Measurements from ENCODE around the gene GUCA2B. TPM values are rescaled to one million over a fixed set of nuclear protein-coding genes. Genes with fewer than 3 reads are reported as not detected.

Gene GUCA2B
- total RNA-seq, 2 experiments from 2014 or later, result not detected

DNA sequence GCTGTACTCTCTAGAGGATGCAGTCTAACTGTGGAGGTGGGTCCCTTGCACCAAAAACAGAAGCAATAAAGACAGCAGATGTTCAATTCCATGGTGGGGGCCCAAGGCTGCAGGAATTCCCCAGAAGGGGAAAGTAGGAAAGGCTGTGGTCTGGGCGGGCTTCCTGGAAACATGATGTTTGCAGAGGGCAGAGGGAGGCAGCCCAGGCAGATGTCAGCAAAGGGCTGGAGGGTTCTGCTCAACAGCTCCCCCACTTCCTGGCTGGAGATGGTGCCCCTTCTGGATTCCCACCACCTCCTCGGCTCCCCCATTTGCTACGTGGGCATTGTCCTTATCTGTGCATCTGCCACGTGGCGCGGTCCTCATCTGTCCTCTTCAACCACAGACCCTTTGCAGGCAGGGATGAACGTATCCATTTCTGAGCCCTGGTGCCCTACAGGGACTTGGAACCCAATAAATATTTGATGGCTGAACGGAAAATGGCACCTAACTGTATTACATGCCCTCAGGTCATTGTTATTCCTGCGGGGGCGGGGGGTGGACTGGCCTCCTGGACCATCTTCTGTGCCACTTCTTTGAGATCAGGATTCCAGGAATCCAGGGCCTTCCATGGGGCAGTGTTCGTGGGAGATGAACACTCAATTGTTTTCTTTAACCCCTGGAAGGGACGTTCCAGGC, 8.4 kb upstream of the GUCA2B start:
- H3K27ac Mint-ChIP-seq, result no peak overlapping the region
- DNase-seq, result no peak
- intact Hi-C loops (cut with DNase I, micrococcal nuclease), result loop anchor here in 1 of 2 experiments (5.0 kb wide), 1 partner anchor 602 kb away; no protein-coding TSS in a partner anchor
- TF ChIP-seq, protein P1, sequence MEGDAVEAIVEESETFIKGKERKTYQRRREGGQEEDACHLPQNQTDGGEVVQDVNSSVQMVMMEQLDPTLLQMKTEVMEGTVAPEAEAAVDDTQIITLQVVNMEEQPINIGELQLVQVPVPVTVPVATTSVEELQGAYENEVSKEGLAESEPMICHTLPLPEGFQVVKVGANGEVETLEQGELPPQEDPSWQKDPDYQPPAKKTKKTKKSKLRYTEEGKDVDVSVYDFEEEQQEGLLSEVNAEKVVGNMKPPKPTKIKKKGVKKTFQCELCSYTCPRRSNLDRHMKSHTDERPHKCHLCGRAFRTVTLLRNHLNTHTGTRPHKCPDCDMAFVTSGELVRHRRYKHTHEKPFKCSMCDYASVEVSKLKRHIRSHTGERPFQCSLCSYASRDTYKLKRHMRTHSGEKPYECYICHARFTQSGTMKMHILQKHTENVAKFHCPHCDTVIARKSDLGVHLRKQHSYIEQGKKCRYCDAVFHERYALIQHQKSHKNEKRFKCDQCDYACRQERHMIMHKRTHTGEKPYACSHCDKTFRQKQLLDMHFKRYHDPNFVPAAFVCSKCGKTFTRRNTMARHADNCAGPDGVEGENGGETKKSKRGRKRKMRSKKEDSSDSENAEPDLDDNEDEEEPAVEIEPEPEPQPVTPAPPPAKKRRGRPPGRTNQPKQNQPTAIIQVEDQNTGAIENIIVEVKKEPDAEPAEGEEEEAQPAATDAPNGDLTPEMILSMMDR (IDR thresholded peaks at IDR 0.05), result no peak
- no peaks in the 10 kb centered on the region for H3K9me3 Mint-ChIP-seq
- no peak overlapping the region for H3K4me3 Mint-ChIP-seq
- no peak overlapping the region for H3K27ac ChIP-seq (ENCODE audit: low read depth in 1 of 2, low read length in 2 of 2)
- peaks cover 5% of the 10 kb centered on the region for H3K27me3 Mint-ChIP-seq
- ChIA-PET POLR2A (no interaction called here), CTCF (no interaction called here)
- peaks cover 13 to 16% of the 10 kb centered on the region in 2 experiments for H3K27me3 ChIP-seq (ENCODE audit: control insufficient read depth in 1 of 2, insufficient read depth in 2 of 2, low read length in 2 of 2)
- no peaks in the 10 kb centered on the region for H3K9me3 ChIP-seq (ENCODE audit: control insufficient read depth in 1 of 2, insufficient read depth in 1 of 2, low read length in 2 of 2)
- no peak for ATAC-seq (ENCODE audit: poor library complexity)
- no peaks in the 10 kb centered on the region for H3K36me3 Mint-ChIP-seq (ENCODE audit: low read depth)
- H3K36me3 ChIP-seq (ENCODE audit: insufficient read depth, low read length), result no peaks in the 10 kb centered on the region
- no peaks in the 10 kb centered on the region for H3K4me1 Mint-ChIP-seq (ENCODE audit: low read depth)
- H3K4me3 ChIP-seq (ENCODE audit: low read length), result no peak overlapping the region
- H3K4me1 ChIP-seq (ENCODE audit: insufficient read depth, low read length), result peaks cover 14% of the 10 kb centered on the region

DNA sequence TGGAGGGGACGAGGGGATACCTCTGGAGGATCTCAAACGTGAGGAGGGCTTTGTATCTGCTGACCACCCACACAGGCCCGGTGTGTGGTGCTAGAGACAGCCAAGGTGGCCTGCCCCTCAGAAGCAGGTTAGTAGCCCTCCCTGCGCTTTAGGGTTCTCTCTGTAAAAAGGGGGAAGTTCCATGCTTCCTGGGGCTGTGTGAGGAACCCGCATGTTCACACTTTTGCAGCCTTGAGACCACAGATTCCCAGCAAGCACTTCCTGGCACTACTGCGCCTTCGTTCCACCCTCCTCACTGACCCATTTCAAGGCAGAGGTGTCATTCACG, 7.9 kb upstream of the GUCA2B start:
- POLR2A ChIA-PET, result no interaction called here
- peaks cover 14% of the 10 kb centered on the region for H3K4me1 ChIP-seq (ENCODE audit: insufficient read depth, low read length)
- no peak for ATAC-seq (ENCODE audit: poor library complexity)

DNA sequence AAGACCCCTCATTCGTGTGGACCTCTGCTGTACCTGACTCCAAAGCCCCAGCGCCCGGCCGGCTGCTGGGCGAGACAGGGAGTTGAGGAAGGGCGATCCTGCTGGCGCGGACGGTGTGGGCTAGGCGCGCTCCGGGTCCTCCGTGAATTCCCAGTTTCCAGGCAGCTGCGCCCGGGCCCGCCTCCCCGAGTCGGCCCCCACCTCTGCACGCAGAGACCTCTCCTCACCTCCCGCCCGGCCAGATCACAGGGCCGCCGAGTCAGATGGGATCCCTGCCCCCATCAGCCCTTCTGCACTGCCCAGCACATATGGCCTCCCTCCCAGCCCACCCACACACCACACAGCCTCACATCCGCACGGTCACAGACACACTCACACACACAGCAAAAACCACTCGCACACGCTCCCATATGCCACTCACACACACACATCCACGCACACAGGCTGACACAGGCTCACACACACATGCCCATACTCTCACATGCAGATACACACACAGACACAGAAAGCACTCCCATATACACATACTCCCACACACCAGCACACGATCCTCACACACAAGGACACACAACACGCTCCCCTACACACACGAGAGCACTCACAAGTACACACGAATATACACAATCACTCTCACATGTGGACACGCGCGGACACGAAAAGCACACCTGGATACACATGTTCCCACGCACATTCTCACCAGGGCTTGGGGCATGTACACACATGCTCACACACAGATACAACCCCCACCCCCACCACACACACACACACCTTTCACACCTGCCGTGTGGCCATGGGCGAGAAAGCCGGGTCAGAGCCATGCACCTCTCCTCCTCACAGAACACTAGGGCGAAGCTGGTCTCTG, 7.2 kb upstream of the GUCA2B start:
- Mint-ChIP-seq H3K27me3 (peaks cover 5% of the 10 kb centered on the region), H3K4me1 (ENCODE audit: low read depth) (no peaks in the 10 kb centered on the region), H3K27ac (no peak overlapping the region), H3K4me3 (no peak overlapping the region), H3K9me3 (no peaks in the 10 kb centered on the region), H3K36me3 (ENCODE audit: low read depth) (no peaks in the 10 kb centered on the region)
- Histone ChIP-seq H3K9me3 (ENCODE audit: control insufficient read depth in 1 of 2, insufficient read depth in 1 of 2, low read length in 2 of 2) (no peaks in the 10 kb centered on the region), H3K27me3 (ENCODE audit: control insufficient read depth in 1 of 2, insufficient read depth in 2 of 2, low read length in 2 of 2) (peaks cover 13 to 16% of the 10 kb centered on the region in 2 experiments), H3K27ac (ENCODE audit: low read depth in 1 of 2, low read length in 2 of 2) (no peak overlapping the region), H3K36me3 (ENCODE audit: insufficient read depth, low read length) (no peaks in the 10 kb centered on the region), H3K4me3 (ENCODE audit: low read length) (no peak overlapping the region), H3K4me1 (ENCODE audit: insufficient read depth, low read length) (peaks cover 14% of the 10 kb centered on the region)
- POLR2A ChIA-PET, result no interaction called here
- CTCF ChIA-PET, result no interaction called here
- TF ChIP-seq, protein P1 (IDR thresholded peaks at IDR 0.05), result no peak
- DNase-seq (no peak), ATAC-seq (ENCODE audit: poor library complexity) (no peak)
- intact Hi-C loops (cut with DNase I, micrococcal nuclease), result loop anchor here in 1 of 2 experiments (5.0 kb wide), 1 partner anchor 601 kb away; no protein-coding TSS in a partner anchor

More for the DNA sequence above, 7.9 kb upstream of the GUCA2B start:
- CTCF ChIA-PET, result no interaction called here
- Histone ChIP-seq H3K36me3 (ENCODE audit: insufficient read depth, low read length) (no peaks in the 10 kb centered on the region), H3K9me3 (ENCODE audit: control insufficient read depth in 1 of 2, insufficient read depth in 1 of 2, low read length in 2 of 2) (no peaks in the 10 kb centered on the region), H3K27ac (ENCODE audit: low read depth in 1 of 2, low read length in 2 of 2) (no peak overlapping the region), H3K27me3 (ENCODE audit: control insufficient read depth in 1 of 2, insufficient read depth in 2 of 2, low read length in 2 of 2) (peaks cover 13 to 16% of the 10 kb centered on the region in 2 experiments), H3K4me3 (ENCODE audit: low read length) (no peak overlapping the region)
- H3K4me1 Mint-ChIP-seq (ENCODE audit: low read depth), result no peaks in the 10 kb centered on the region
- no peak overlapping the region for H3K27ac Mint-ChIP-seq
- no peaks in the 10 kb centered on the region for H3K36me3 Mint-ChIP-seq (ENCODE audit: low read depth)
- intact Hi-C loops (cut with DNase I, micrococcal nuclease), result loop anchor here in 1 of 2 experiments (5.0 kb wide), 1 partner anchor 602 kb away; no protein-coding TSS in a partner anchor
- TF ChIP-seq, protein P1 (IDR thresholded peaks at IDR 0.05), result no peak
- no peaks in the 10 kb centered on the region for H3K9me3 Mint-ChIP-seq
- no peak overlapping the region for H3K4me3 Mint-ChIP-seq
- no peak for DNase-seq
- peaks cover 5% of the 10 kb centered on the region for H3K27me3 Mint-ChIP-seq

All from CD4-positive, alpha-beta T cell (primary cell).